BLaER1 (cell line): ENCODE results near the gene VPS35.

Experiments
- H3K27ac ChIP-seq: shearing (Covaris generic); formaldehyde crosslinking; 2 replicates; pipeline ENCODE4 v1.8.1; 2022
- H3K27me3 ChIP-seq: shearing (Covaris generic); formaldehyde crosslinking; 2 replicates; pipeline ENCODE4 v1.8.1; 2022
- H3K36me3 ChIP-seq: shearing (Covaris generic); formaldehyde crosslinking; 2 replicates; pipeline ENCODE4 v1.8.1; 2022
- H3K4me1 ChIP-seq: shearing (Covaris generic); formaldehyde crosslinking; 2 replicates; pipeline ENCODE4 v1.8.1; 2022
- H3K4me2 ChIP-seq: shearing (Covaris generic); formaldehyde crosslinking; 2 replicates; pipeline ENCODE4 v1.8.1; 2022
- H3K4me3 ChIP-seq: shearing (Covaris generic); formaldehyde crosslinking; 2 replicates; pipeline ENCODE4 v1.8.1; 2022
- H3K9ac ChIP-seq: shearing (Covaris generic); formaldehyde crosslinking; 2 replicates; pipeline ENCODE4 v1.8.1; 2022
- H3K9me3 ChIP-seq: shearing (Covaris generic); formaldehyde crosslinking; 2 replicates; pipeline ENCODE4 v1.8.1; 2022
- H4K20me1 ChIP-seq: shearing (Covaris generic); formaldehyde crosslinking; 2 replicates; pipeline ENCODE4 v1.8.1; 2022
- Cebpa-rat ChIP-seq: shearing (Covaris generic); IDR thresholded peaks from 2 replicates; pipeline ENCODE4 v1.8.1; 2022

The VPS35 gene

GRCh38 chr16:46714797-46715591 is 26.0 kb upstream of the VPS35 start:
- Histone ChIP-seq H3K27ac (no peak overlapping the region), H4K20me1 (no peaks in the 10 kb centered on the region), H3K9me3 (no peaks in the 10 kb centered on the region), H3K9ac (no peak overlapping the region), H3K4me1 (no peaks in the 10 kb centered on the region), H3K4me3 (no peak overlapping the region), H3K4me2 (no peak overlapping the region), H3K27me3 (no peaks in the 10 kb centered on the region), H3K36me3 (no peaks in the 10 kb centered on the region)
- no peak for TF ChIP-seq Cebpa-rat

GRCh38 chr16:46713634-46714033 is 24.7 kb upstream of the VPS35 start:
- Histone ChIP-seq H3K4me1 (no peaks in the 10 kb centered on the region), H3K9me3 (no peaks in the 10 kb centered on the region), H3K9ac (no peak overlapping the region), H3K4me2 (no peak overlapping the region), H4K20me1 (no peaks in the 10 kb centered on the region), H3K27ac (no peak overlapping the region), H3K36me3 (no peaks in the 10 kb centered on the region), H3K27me3 (no peaks in the 10 kb centered on the region), H3K4me3 (no peak overlapping the region)
- TF ChIP-seq Cebpa-rat, result no peak

GRCh38 chr16:46712911-46713310 is 23.9 kb upstream of the VPS35 start:
- no peaks in the 10 kb centered on the region for H3K36me3 ChIP-seq
- H3K4me2 ChIP-seq, result no peak overlapping the region
- no peak overlapping the region for H3K9ac ChIP-seq
- H4K20me1 ChIP-seq, result no peaks in the 10 kb centered on the region
- H3K4me3 ChIP-seq, result no peak overlapping the region
- H3K4me1 ChIP-seq, result no peaks in the 10 kb centered on the region
- H3K27ac ChIP-seq, result no peak overlapping the region
- H3K27me3 ChIP-seq, result no peaks in the 10 kb centered on the region
- TF ChIP-seq Cebpa-rat, result no peak
- no peaks in the 10 kb centered on the region for H3K9me3 ChIP-seq

- Histone ChIP-seq H3K27ac (no peak overlapping the region), H3K9me3 (no peaks in the 10 kb centered on the region), H4K20me1 (no peaks in the 10 kb centered on the region), H3K27me3 (no peaks in the 10 kb centered on the region), H3K4me2 (no peak overlapping the region), H3K4me3 (no peak overlapping the region), H3K36me3 (no peaks in the 10 kb centered on the region), H3K9ac (no peak overlapping the region), H3K4me1 (no peaks in the 10 kb centered on the region)
- no peak for TF ChIP-seq Cebpa-rat
Measured at GRCh38 chr16:46711106-46712058, 22.4 kb upstream of the VPS35 start.

GRCh38 chr16:46709469-46710005 is 20.6 kb upstream of the VPS35 start:
- Histone ChIP-seq H3K9me3 (no peaks in the 10 kb centered on the region), H3K27me3 (no peaks in the 10 kb centered on the region), H4K20me1 (no peaks in the 10 kb centered on the region), H3K4me3 (no peak overlapping the region), H3K4me2 (no peak overlapping the region), H3K9ac (no peak overlapping the region), H3K27ac (no peak overlapping the region), H3K4me1 (no peaks in the 10 kb centered on the region), H3K36me3 (no peaks in the 10 kb centered on the region)
- no peak for TF ChIP-seq Cebpa-rat

- H4K20me1 ChIP-seq, result no peaks in the 10 kb centered on the region
- H3K9ac ChIP-seq, result no peak overlapping the region
- no peaks in the 10 kb centered on the region for H3K27me3 ChIP-seq
- no peak overlapping the region for H3K4me2 ChIP-seq
- TF ChIP-seq Cebpa-rat, result no peak
- H3K9me3 ChIP-seq, result no peaks in the 10 kb centered on the region
- H3K36me3 ChIP-seq, result no peaks in the 10 kb centered on the region
- no peak overlapping the region for H3K27ac ChIP-seq
- no peaks in the 10 kb centered on the region for H3K4me1 ChIP-seq
- H3K4me3 ChIP-seq, result no peak overlapping the region
Measured at GRCh38 chr16:46706642-46707041, 17.7 kb upstream of the VPS35 start.

GRCh38 chr16:46702030-46702429 is 13.1 kb upstream of the VPS35 start:
- Histone ChIP-seq H3K36me3 (peaks cover 34% of the 10 kb centered on the region), H4K20me1 (no peaks in the 10 kb centered on the region), H3K27me3 (no peaks in the 10 kb centered on the region), H3K27ac (no peak overlapping the region), H3K9ac (no peak overlapping the region), H3K4me3 (no peak overlapping the region), H3K4me1 (no peaks in the 10 kb centered on the region), H3K4me2 (no peak overlapping the region), H3K9me3 (no peaks in the 10 kb centered on the region)
- no peak for TF ChIP-seq Cebpa-rat

GRCh38 chr16:46701615-46702014 is 12.6 kb upstream of the VPS35 start:
- Histone ChIP-seq H3K9ac (no peak overlapping the region), H3K27me3 (no peaks in the 10 kb centered on the region), H3K27ac (no peak overlapping the region), H3K4me1 (no peaks in the 10 kb centered on the region), H3K9me3 (no peaks in the 10 kb centered on the region), H4K20me1 (no peaks in the 10 kb centered on the region), H3K4me3 (no peak overlapping the region), H3K4me2 (no peak overlapping the region), H3K36me3 (peaks cover 39% of the 10 kb centered on the region)
- no peak for TF ChIP-seq Cebpa-rat

GRCh38 chr16:46700048-46700447 is 11.1 kb upstream of the VPS35 start:
- Histone ChIP-seq H3K4me1 (no peaks in the 10 kb centered on the region), H3K4me3 (no peak overlapping the region), H3K9me3 (no peaks in the 10 kb centered on the region), H3K27me3 (no peaks in the 10 kb centered on the region), H3K27ac (no peak overlapping the region), H3K4me2 (no peak overlapping the region), H3K9ac (no peak overlapping the region), H4K20me1 (no peaks in the 10 kb centered on the region; the same call in 1 of the 2 replicates), H3K36me3 (peaks cover 54% of the 10 kb centered on the region)
- TF ChIP-seq Cebpa-rat, result no peak

- peaks cover 2% of the 10 kb centered on the region; the same call in 1 of the 2 replicates for H4K20me1 ChIP-seq
- no peak overlapping the region for H3K4me3 ChIP-seq
- H3K9me3 ChIP-seq, result no peaks in the 10 kb centered on the region
- H3K27ac ChIP-seq, result no peak overlapping the region
- no peak for TF ChIP-seq Cebpa-rat
- no peaks in the 10 kb centered on the region for H3K27me3 ChIP-seq
- H3K36me3 ChIP-seq, result peaks cover 68% of the 10 kb centered on the region
- H3K4me1 ChIP-seq, result peaks cover 6% of the 10 kb centered on the region
- no peak overlapping the region for H3K9ac ChIP-seq
- H3K4me2 ChIP-seq, result no peak overlapping the region
Measured at GRCh38 chr16:46696957-46697356, 8.0 kb upstream of the VPS35 start.
